Cardiac fibroblast (primary cell): ENCODE results near the gene CABP7.

Experiments used
- DNase-seq, 2 donors: peaks; one replicate each; pipeline versions ENCODE4 v3.0.0 to v3.0.0-alpha.2; 2010; ENCODE audit warnings: low read depth in 2 of 2
- H3K4me3 ChIP-seq, 2 donors: replicated peaks in 1 of 2; 1 replicate in 1 of 2; 2 replicates in 1 of 2; pipeline ENCODE4 v1.5.1; 2011; ENCODE audit warnings: low read depth in 2 of 2, low read length in 2 of 2, mild to moderate bottlenecking in 2 of 2, moderate library complexity in 1 of 2
- TF ChIP-seq, protein P1 (sequence below): IDR thresholded peaks from one replicate; pipeline ENCODE4 v1.5.1; 2011; ENCODE audit warnings: low read depth, mild to moderate bottlenecking, low read length, inconsistent platforms

CABP7 gene

DNA sequence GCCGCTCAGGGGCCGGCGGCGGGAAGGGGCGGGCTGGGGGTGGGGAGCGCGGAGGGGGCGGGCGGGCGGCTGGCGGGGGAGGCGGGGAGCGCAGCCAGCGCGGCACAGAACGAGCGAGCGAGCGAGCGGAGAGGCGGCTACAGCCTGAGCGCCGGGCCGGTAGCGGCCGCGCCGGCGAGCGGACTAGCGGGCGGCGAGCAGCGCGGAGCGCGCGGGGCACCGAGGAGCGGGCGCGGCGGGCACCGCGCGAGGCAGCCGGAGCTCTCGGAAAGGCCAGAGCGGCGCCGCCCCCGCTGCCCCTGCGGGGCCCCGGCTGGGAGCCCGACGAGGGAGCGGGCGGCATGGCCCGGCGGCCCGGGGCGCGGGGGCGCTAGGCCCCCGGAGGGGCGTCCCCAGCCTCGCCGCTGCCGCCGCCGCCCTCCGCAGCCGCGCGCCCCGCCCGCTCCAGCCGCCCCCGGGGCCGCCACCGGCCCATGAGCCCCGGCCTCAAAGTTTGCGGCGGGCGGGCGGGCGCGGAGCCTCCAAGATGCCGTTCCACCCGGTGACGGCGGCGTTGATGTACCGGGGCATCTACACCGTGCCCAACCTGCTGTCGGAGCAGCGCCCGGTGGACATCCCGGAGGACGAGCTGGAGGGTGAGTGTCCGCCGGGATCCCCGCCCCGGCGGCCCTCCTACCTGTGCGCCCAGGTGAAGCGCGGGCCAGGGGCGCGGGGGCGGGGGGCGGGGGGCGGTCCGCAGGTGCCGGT, at the start of gene CABP7:
TSS of gene CABP7 (plus strand) at position 105 of the 747 bp plus-strand sequence. CDS start at position 527, 422 bp downstream.
- H3K4me3 ChIP-seq, result no peak within 1 kb of the TSS
- no peak for DNase-seq
- TF ChIP-seq, protein P1, sequence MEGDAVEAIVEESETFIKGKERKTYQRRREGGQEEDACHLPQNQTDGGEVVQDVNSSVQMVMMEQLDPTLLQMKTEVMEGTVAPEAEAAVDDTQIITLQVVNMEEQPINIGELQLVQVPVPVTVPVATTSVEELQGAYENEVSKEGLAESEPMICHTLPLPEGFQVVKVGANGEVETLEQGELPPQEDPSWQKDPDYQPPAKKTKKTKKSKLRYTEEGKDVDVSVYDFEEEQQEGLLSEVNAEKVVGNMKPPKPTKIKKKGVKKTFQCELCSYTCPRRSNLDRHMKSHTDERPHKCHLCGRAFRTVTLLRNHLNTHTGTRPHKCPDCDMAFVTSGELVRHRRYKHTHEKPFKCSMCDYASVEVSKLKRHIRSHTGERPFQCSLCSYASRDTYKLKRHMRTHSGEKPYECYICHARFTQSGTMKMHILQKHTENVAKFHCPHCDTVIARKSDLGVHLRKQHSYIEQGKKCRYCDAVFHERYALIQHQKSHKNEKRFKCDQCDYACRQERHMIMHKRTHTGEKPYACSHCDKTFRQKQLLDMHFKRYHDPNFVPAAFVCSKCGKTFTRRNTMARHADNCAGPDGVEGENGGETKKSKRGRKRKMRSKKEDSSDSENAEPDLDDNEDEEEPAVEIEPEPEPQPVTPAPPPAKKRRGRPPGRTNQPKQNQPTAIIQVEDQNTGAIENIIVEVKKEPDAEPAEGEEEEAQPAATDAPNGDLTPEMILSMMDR, result no peak

DNA sequence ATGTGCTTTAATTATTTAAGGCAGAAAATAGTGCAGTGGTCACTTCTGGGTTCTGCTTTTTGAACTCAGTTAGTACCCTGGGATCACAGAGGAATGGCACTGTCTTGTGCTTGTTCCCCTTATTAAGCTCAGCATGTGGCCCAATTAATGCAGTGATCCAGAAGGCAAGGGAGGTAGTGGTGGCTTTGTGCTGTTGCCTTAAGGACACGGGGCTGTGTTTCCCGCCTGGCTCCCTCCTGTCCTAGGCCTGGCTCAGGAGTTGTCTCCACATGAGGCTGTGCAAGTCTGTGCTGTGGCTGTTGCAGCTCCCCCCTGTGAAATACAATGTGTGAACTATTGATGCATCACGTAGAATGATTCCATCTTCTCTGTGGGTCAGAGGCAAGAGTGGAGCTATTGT, 49.2 kb upstream of the CABP7 start:
- TF ChIP-seq, protein P1, result no peak
- DNase-seq, result no peak
- H3K4me3 ChIP-seq, result no peak overlapping the region

DNA sequence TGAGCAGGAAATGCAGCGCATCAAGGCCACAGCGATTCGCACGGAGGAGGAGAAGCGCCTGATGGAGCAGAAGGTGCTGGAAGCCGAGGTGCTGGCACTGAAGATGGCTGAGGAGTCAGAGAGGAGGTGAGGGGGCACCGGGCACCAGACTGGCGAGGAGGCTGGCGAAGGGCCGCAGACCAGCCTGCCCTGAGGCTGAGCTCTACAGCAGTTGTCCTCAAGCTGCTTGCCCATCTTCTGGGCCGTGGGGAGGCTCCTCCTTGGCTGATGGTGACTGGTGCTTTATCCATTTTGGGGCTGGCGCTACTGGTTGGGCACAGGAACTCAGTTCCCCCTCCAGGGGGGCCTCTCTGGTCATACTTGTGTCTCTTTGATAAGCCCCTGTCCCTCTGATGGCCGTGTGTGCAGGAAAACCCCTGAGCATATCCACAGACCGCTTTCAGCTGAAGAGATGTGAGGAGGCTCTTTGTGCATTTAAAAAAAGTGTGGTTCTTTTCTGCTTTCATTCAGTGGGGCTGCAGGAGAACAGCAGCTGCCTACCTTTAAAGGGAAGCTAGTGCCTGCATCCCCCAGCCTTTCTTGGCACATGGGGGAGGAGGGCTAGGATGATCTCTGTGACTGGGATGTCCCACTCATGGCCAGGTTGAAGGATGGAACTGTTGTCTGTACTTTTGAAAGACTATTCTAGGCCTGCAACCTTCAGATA, 46.3 kb upstream of the CABP7 start:
- TF ChIP-seq, protein P1, result no peak
- no peak for DNase-seq
- no peak overlapping the region for H3K4me3 ChIP-seq

- TF ChIP-seq, protein P1, result no peak
- H3K4me3 ChIP-seq, result no peak overlapping the region
- DNase-seq, result no peak
These were observed 45.7 kb upstream of the CABP7 start for GRCh38 chr22:29674121-29674520.

- TF ChIP-seq, protein P1, result no peak
- H3K4me3 ChIP-seq, result no peak overlapping the region
- no peak for DNase-seq
These were observed 40.5 kb upstream of the CABP7 start for GRCh38 chr22:29679316-29679715.

GRCh38 chr22:29683536-29683935, 36.3 kb upstream of the CABP7 start:
- H3K4me3 ChIP-seq, result no peak overlapping the region
- TF ChIP-seq, protein P1, result no peak
- no peak for DNase-seq
